HEK293T (cell line): ENCODE data around the gene TSPOAP1.

Experiments
- CTCF ChIA-PET: fragments of 350-600 bp; formaldehyde crosslinking; extraction: SDS; loops from one replicate; lab custom pipeline; 2021; ENCODE audit warnings: antibody characterized with exemption, inconsistent platforms; lab: Yijun Ruan, JAX
- POLR2A ChIA-PET: fragments of 350-600 bp; formaldehyde crosslinking; extraction: SDS; loops from one replicate; lab custom pipeline; 2020; ENCODE audit warnings: antibody characterized with exemption, inconsistent platforms; lab: Yijun Ruan, JAX
- DNase-seq: peaks from one replicate; pipeline ENCODE4 v3.0.0; 2012; ENCODE audit warnings: mixed read lengths; ENCODE audit errors: extremely low spot score
- ARNT ChIP-seq: fragments of 450-650 bp; IDR thresholded peaks from 2 replicates; pipeline ENCODE4 v1.6.1; 2017; ENCODE audit warnings: mild to moderate bottlenecking
- BHLHE40 ChIP-seq: fragments of 450-650 bp; IDR thresholded peaks from 2 replicates; pipeline ENCODE4 v1.6.1; 2016; ENCODE audit warnings: mild to moderate bottlenecking, moderate library complexity, borderline replicate concordance
- CTBP1 ChIP-seq: fragments of 450-650 bp; IDR thresholded peaks from 2 replicates; pipeline ENCODE4 v1.6.1; 2016; ENCODE audit warnings: borderline replicate concordance
- ELF4 ChIP-seq: fragments of 450-650 bp; IDR thresholded peaks from 2 replicates; pipeline ENCODE4 v1.6.1; 2017; ENCODE audit warnings: antibody characterized with exemption
- FOXA1 ChIP-seq: fragments of 450-650 bp; IDR thresholded peaks from 2 replicates; pipeline ENCODE4 v1.6.1; 2016; ENCODE audit warnings: mild to moderate bottlenecking
- FOXK2 ChIP-seq: fragments of 450-650 bp; IDR thresholded peaks from 2 replicates; pipeline ENCODE4 v1.6.1; 2016; ENCODE audit warnings: mild to moderate bottlenecking
- FOXM1 ChIP-seq: fragments of 450-650 bp; IDR thresholded peaks from 2 replicates; pipeline ENCODE4 v1.6.1; 2017; ENCODE audit warnings: mild to moderate bottlenecking, borderline replicate concordance
- HDGF ChIP-seq: fragments of 450-650 bp; IDR thresholded peaks from 2 replicates; pipeline ENCODE4 v1.6.1; 2017; ENCODE audit warnings: antibody characterized with exemption, borderline replicate concordance
- L3MBTL2 ChIP-seq: fragments of 450-650 bp; conservative IDR thresholded peaks from 2 replicates; pipeline ENCODE4 v1.6.1; 2016; ENCODE audit warnings: mild to moderate bottlenecking
- LEF1 ChIP-seq: fragments of 450-650 bp; IDR thresholded peaks from 2 replicates; pipeline ENCODE4 v1.6.1; 2017; ENCODE audit warnings: mild to moderate bottlenecking, borderline replicate concordance
- NFRKB ChIP-seq: fragments of 450-650 bp; IDR thresholded peaks from 2 replicates; pipeline ENCODE4 v1.6.1; 2016; ENCODE audit warnings: mild to moderate bottlenecking, moderate library complexity
- PKNOX1 ChIP-seq: fragments of 450-650 bp; IDR thresholded peaks from 2 replicates; pipeline ENCODE4 v1.6.1; 2016
- SP1 ChIP-seq: fragments of 450-650 bp; IDR thresholded peaks from 2 replicates; pipeline ENCODE4 v1.6.1; 2017
- SUZ12 ChIP-seq: fragments of 450-650 bp; IDR thresholded peaks from 2 replicates; pipeline ENCODE4 v1.6.1; 2016; ENCODE audit warnings: mild to moderate bottlenecking
- TARDBP ChIP-seq: fragments of 450-650 bp; IDR thresholded peaks from 2 replicates; pipeline ENCODE4 v1.6.1; 2016
- ZNF384 ChIP-seq: fragments of 450-650 bp; IDR thresholded peaks from 2 replicates; pipeline ENCODE4 v1.6.1; 2016

TSPOAP1 gene

GRCh38 chr17:58332778-58333735 lies 4.5 kb upstream of the TSPOAP1 start:
- CTCF ChIA-PET: interaction anchor here (0.7 kb wide), 1 partner anchor 15 kb away, joined by 4 read pairs; no protein-coding TSS in a partner anchor
- POLR2A ChIA-PET: interaction anchor here (3.3 kb wide), 1 partner anchor 19 kb away, joined by 14 read pairs; the partner anchor contains the start of gene SUPT4H1
- TF ChIP-seq NFRKB (no peak), L3MBTL2 (no peak), FOXA1 (no peak), PKNOX1 (no peak), SP1 (no peak), ARNT (no peak), LEF1 (no peak), FOXK2 (no peak), ZNF384 (no peak), TARDBP (no peak), HDGF (no peak), SUZ12 (no peak), FOXM1 (no peak), BHLHE40 (no peak), ELF4 (no peak), CTBP1 (no peak)
- DNase-seq: no peak

- POLR2A ChIA-PET: interaction anchor here (3.3 kb wide), 1 partner anchor 20 kb away, joined by 14 read pairs; the partner anchor contains the start of gene SUPT4H1
- CTCF ChIA-PET: no interaction called here
- TF ChIP-seq HDGF (no peak), ZNF384 (no peak), FOXK2 (no peak), CTBP1 (no peak), L3MBTL2 (no peak), ELF4 (no peak), SUZ12 (no peak), TARDBP (no peak), ARNT (no peak), FOXA1 (no peak), LEF1 (no peak), NFRKB (no peak), PKNOX1 (no peak), SP1 (no peak), BHLHE40 (no peak), FOXM1 (no peak)
- no peak for DNase-seq
Measured at GRCh38 chr17:58331815-58332777, 3.5 kb upstream of the TSPOAP1 start.

- DNase-seq: no peak
- TF ChIP-seq PKNOX1 (no peak), FOXM1 (no peak), FOXA1 (no peak), TARDBP (no peak), L3MBTL2 (no peak), SUZ12 (no peak), ARNT (no peak), CTBP1 (no peak), FOXK2 (no peak)
- ChIA-PET CTCF (no interaction called here), POLR2A (interaction anchor here (3.3 kb wide), 1 partner anchor 21 kb away, joined by 14 read pairs; the partner anchor contains the start of gene SUPT4H1)
Measured at GRCh38 chr17:58330997-58331814, 2.6 kb upstream of the TSPOAP1 start.

GRCh38 chr17:58330538-58330996 lies 2.0 kb upstream of the TSPOAP1 start:
- TF ChIP-seq BHLHE40: no peak
- CTCF ChIA-PET: no interaction called here
- DNase-seq: no peak
- POLR2A ChIA-PET: interaction anchor here (3.3 kb wide), 1 partner anchor 21 kb away, joined by 14 read pairs; the partner anchor contains the start of gene SUPT4H1
